ENCODE data around the gene KANSL1.
"Not testable (repeated sequence)": the region's sequence is repeated elsewhere in the genome, so short reads cannot be mapped to it uniquely, and the experiment has no call there.

GRCh38 chr17:46224864-46225263, 31.6 kb upstream of the KANSL1 start:
- TF ChIP-seq CTCF (IDR thresholded peaks at IDR 0.05); FOXJ3 (CRISPR knock-in tag; IDR thresholded peaks at IDR 0.05): not testable (repeated sequence)
